GM23338 (cell line): Measurements from ENCODE around the gene PDE4D. TPM values are rescaled to one million over a fixed set of nuclear protein-coding genes. Genes with fewer than 3 reads are reported as not detected.

Experiments
- ATAC-seq: fragments of 200-7000 bp; cut with Tn5 transposase; 3 replicates; pipeline ENCODE4 v1.9.1; 2020
- DNase-seq: peaks from one replicate; pipeline ENCODE4 v3.0.0-alpha.2; 2015; ENCODE audit warnings: low spot score
- H2AFZ ChIP-seq: fragments of 200-600 bp; sonication (generic); 2 replicates; pipeline ENCODE4 v1.8.0; 2016; ENCODE audit warnings: antibody characterized with exemption, mild to moderate bottlenecking, moderate library complexity
- H3F3A ChIP-seq: fragments of 200-600 bp; sonication (generic); replicated peaks from 2 replicates; pipeline ENCODE4 v1.8.0; 2017; ENCODE audit warnings: antibody characterized with exemption, mixed run types, low read depth
- H3K27ac ChIP-seq: fragments of 200-600 bp; sonication (generic); 2 replicates; pipeline ENCODE4 v1.6.1; 2016; ENCODE audit warnings: low read depth
- H3K27me3 ChIP-seq: fragments of 200-600 bp; sonication (generic); 2 replicates; pipeline ENCODE4 v1.8.0; 2016; ENCODE audit warnings: mild to moderate bottlenecking, mixed run types, moderate library complexity; ENCODE audit not compliant: insufficient read depth
- H3K36me3 ChIP-seq: fragments of 200-600 bp; sonication (generic); 2 replicates; pipeline ENCODE4 v1.8.0; 2016; ENCODE audit warnings: mild to moderate bottlenecking; ENCODE audit not compliant: insufficient read depth
- H3K4me1 ChIP-seq: fragments of 200-600 bp; sonication (generic); 2 replicates; pipeline ENCODE4 v1.8.0; 2016; ENCODE audit warnings: mild to moderate bottlenecking, moderate library complexity; ENCODE audit not compliant: insufficient read depth
- H3K4me2 ChIP-seq: fragments of 200-600 bp; sonication (generic); 2 replicates; pipeline ENCODE4 v1.7.1; 2017; ENCODE audit warnings: mixed run types
- H3K4me3 ChIP-seq: fragments of 200-600 bp; sonication (generic); 2 replicates; pipeline ENCODE4 v1.6.1; 2016; ENCODE audit warnings: mixed run types
- H3K79me2 ChIP-seq: fragments of 200-600 bp; sonication (generic); replicated peaks from 2 replicates; pipeline ENCODE4 v1.8.0; 2017; ENCODE audit warnings: mild to moderate bottlenecking; ENCODE audit not compliant: insufficient read depth
- H3K9me2 ChIP-seq: fragments of 200-600 bp; sonication (generic); 2 replicates; pipeline ENCODE4 v1.8.0; 2017; ENCODE audit not compliant: insufficient read depth
- H4K20me1 ChIP-seq: fragments of 200-600 bp; sonication (generic); replicated peaks from 2 replicates; pipeline ENCODE4 v1.8.0; 2017; ENCODE audit warnings: mild to moderate bottlenecking; ENCODE audit not compliant: insufficient read depth
- H3K27ac Mint-ChIP-seq: 2 replicates; pipeline ENCODE4 v1.8.0; 2020; ENCODE audit warnings: inconsistent platforms, mild to moderate bottlenecking, moderate library complexity, mixed read lengths
- H3K27me3 Mint-ChIP-seq: 3 replicates; pipeline ENCODE4 v1.8.0; 2022; ENCODE audit warnings: low read depth, mild to moderate bottlenecking, moderate library complexity, mixed read lengths, inconsistent platforms; ENCODE audit not compliant: insufficient read depth, poor library complexity
- H3K36me3 Mint-ChIP-seq: 3 replicates; pipeline ENCODE4 v1.8.0; 2021; ENCODE audit warnings: low read depth, mild to moderate bottlenecking, inconsistent platforms, moderate library complexity, mixed read lengths
- H3K4me1 Mint-ChIP-seq: 3 replicates; pipeline ENCODE4 v1.8.0; 2020; ENCODE audit warnings: mild to moderate bottlenecking, inconsistent platforms, mixed read lengths
- H3K4me3 Mint-ChIP-seq: 3 replicates; pipeline ENCODE4 v1.8.0; 2021; ENCODE audit warnings: moderate library complexity, mild to moderate bottlenecking, inconsistent platforms, mixed read lengths
- H3K9me3 Mint-ChIP-seq: 3 replicates; pipeline ENCODE4 v1.8.0; 2020; ENCODE audit warnings: moderate library complexity, mild to moderate bottlenecking, inconsistent platforms, mixed read lengths
- CTCF ChIP-seq, 2 experiments: fragments of 200-600 bp in 1 of 2; sonication (generic) in 1 of 2; conservative IDR thresholded peaks; 2 replicates each; pipeline versions ENCODE4 v1.5.1 to v1.6.1; 2016 to 2017; ENCODE audit warnings: antibody characterized with exemption in 2 of 2, low read depth in 2 of 2, mild to moderate bottlenecking in 2 of 2, moderate library complexity in 1 of 2
- EZH2phosphoT487 ChIP-seq: fragments of 200-600 bp; sonication (generic); IDR thresholded peaks from one replicate; pipeline ENCODE4 v1.8.1; 2018; ENCODE audit warnings: antibody characterized with exemption; ENCODE audit not compliant: unreplicated experiment
- NANOG ChIP-seq: IDR thresholded peaks from 2 replicates; pipeline ENCODE4 v1.6.1; 2016; ENCODE audit warnings: antibody characterized with exemption, borderline replicate concordance
- STAT1 ChIP-seq: IDR thresholded peaks from one replicate; pipeline ENCODE4 v1.6.1; 2016; ENCODE audit warnings: antibody characterized with exemption; ENCODE audit not compliant: unreplicated experiment
- ZNF114 ChIP-seq: fragments of 250-450 bp; sonication (Bioruptor Pico); IDR thresholded peaks from 2 replicates; pipeline ENCODE4 v1.5.0; 2020; ENCODE audit warnings: mild to moderate bottlenecking, moderate library complexity
- polyA plus RNA-seq: library from polyadenylated mRNA; unstranded; fragments of >200 nt; fragmentation: Nextera tagmentation; extraction: Ambion mirVana; gene quantifications from 2 replicates; pipeline ENCODE4 v1.2.1, GENCODE V29; 2016
- total RNA-seq: library from RNA; depleted of rRNA; stranded (reverse); fragments of >200 nt; shearing (Covaris generic); gene quantifications from 2 replicates; pipeline ENCODE4 v1.2.3, GENCODE V29; 2014
- TF ChIP-seq, protein P1 (sequence below): IDR thresholded peaks from 2 replicates; pipeline ENCODE4 v1.6.1; 2016; ENCODE audit warnings: antibody characterized with exemption

PDE4D gene
- total and polyA plus RNA-seq, 2 experiments from 2014 or later = 2.1 to 4.7 TPM

DNA sequence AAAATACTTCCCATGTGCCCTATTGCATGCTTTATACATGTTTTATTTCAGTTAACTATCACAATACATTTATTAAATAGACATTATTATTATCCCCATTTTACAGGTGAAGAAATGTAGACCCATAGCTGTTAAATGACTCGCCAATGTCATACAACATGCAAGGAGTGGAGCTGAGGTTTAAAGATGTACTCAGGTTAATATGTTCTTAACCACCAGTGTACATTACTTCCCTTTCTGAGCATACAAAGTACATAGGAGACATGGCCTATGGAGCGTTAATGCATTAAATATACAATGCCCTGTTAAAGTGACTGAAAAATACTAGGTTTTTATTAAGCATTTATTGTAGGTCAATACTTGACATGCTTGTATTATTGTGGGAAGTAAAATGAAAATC lies 407.0 kb downstream of the PDE4D start:
- Histone ChIP-seq H3K79me2 (no peaks in the 10 kb centered on the region), H3F3A (no peaks in the 10 kb centered on the region), H3K4me3 (no peak overlapping the region), H3K4me1 (peaks cover 22% of the 10 kb centered on the region; the same call in 1 of the 2 replicates), H3K36me3 (no peaks in the 10 kb centered on the region), H3K27me3 (no peaks in the 10 kb centered on the region), H4K20me1 (no peaks in the 10 kb centered on the region), H2AFZ (no peak overlapping the region), H3K9me2 (no peaks in the 10 kb centered on the region), H3K4me2 (no peak overlapping the region), H3K27ac (no peak overlapping the region)
- H3K9me3 Mint-ChIP-seq = no peaks in the 10 kb centered on the region
- peaks cover 22% of the 10 kb centered on the region for H3K4me1 Mint-ChIP-seq
- no peak overlapping the region for H3K4me3 Mint-ChIP-seq
- DNase-seq (no peak), ATAC-seq (no peak)
- no peak overlapping the region for H3K27ac Mint-ChIP-seq
- TF ChIP-seq NANOG (no peak), ZNF114 (CRISPR knock-in tag) (no peak)
- peaks cover 1% of the 10 kb centered on the region for H3K27me3 Mint-ChIP-seq
- H3K36me3 Mint-ChIP-seq = no peaks in the 10 kb centered on the region

- DNase-seq (no peak), ATAC-seq (no peak)
- Mint-ChIP-seq H3K27ac (no peak overlapping the region), H3K9me3 (no peaks in the 10 kb centered on the region), H3K36me3 (no peaks in the 10 kb centered on the region), H3K27me3 (peaks cover 1% of the 10 kb centered on the region), H3K4me1 (peaks cover 22% of the 10 kb centered on the region), H3K4me3 (no peak overlapping the region)
- no peaks in the 10 kb centered on the region for H3K27me3 ChIP-seq
- no peak overlapping the region for H2AFZ ChIP-seq
- no peaks in the 10 kb centered on the region for H3K79me2 ChIP-seq
- H4K20me1 ChIP-seq = no peaks in the 10 kb centered on the region
- H3K9me2 ChIP-seq = no peaks in the 10 kb centered on the region
- no peak overlapping the region for H3K4me2 ChIP-seq
- H3K4me1 ChIP-seq = peaks cover 22% of the 10 kb centered on the region; the same call in 1 of the 2 replicates
- no peak for TF ChIP-seq STAT1
- no peaks in the 10 kb centered on the region for H3F3A ChIP-seq
- H3K36me3 ChIP-seq = no peaks in the 10 kb centered on the region
- no peak overlapping the region for H3K27ac ChIP-seq
- H3K4me3 ChIP-seq = no peak overlapping the region
Observed at GRCh38 chr5:59485629-59486439, 407.7 kb downstream of the PDE4D start.

DNA sequence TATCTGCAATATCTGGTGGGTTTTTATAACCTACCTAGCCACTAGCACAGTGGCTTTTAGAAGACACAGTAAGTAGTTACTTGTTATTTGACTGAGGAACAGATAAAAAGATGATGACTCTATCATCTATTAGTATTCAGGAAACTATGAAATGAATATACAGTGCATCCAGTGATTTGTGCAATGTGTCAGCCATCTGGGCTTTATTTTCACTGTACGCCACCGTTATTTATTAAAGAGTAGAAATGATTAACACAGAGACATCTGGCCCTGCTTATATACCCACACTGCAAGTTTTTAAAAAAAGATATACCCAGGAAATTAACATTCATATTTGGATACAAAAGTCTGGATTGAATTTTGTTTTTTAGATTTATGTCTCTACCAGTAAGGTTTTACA lies 408.4 kb downstream of the PDE4D start:
- H3K4me1 ChIP-seq = peaks cover 22% of the 10 kb centered on the region; the same call in 1 of the 2 replicates
- no peaks in the 10 kb centered on the region for H3K9me2 ChIP-seq
- ATAC-seq (no peak), DNase-seq (no peak)
- peaks cover 1% of the 10 kb centered on the region for H3K27me3 Mint-ChIP-seq
- H2AFZ ChIP-seq = no peak overlapping the region
- H3K4me2 ChIP-seq = no peak overlapping the region
- H3K4me3 ChIP-seq = no peak overlapping the region
- no peak overlapping the region for H3K27ac ChIP-seq
- H3K4me3 Mint-ChIP-seq = no peak overlapping the region
- no peaks in the 10 kb centered on the region for H4K20me1 ChIP-seq
- peaks cover 22% of the 10 kb centered on the region for H3K4me1 Mint-ChIP-seq
- no peaks in the 10 kb centered on the region for H3F3A ChIP-seq
- H3K36me3 ChIP-seq = no peaks in the 10 kb centered on the region
- H3K36me3 Mint-ChIP-seq = no peaks in the 10 kb centered on the region
- no peak overlapping the region for H3K27ac Mint-ChIP-seq
- no peaks in the 10 kb centered on the region for H3K79me2 ChIP-seq
- no peaks in the 10 kb centered on the region for H3K27me3 ChIP-seq
- H3K9me3 Mint-ChIP-seq = no peaks in the 10 kb centered on the region
- TF ChIP-seq NANOG (no peak), STAT1 (no peak), ZNF114 (CRISPR knock-in tag) (no peak), CTCF (conservative IDR thresholded peaks at IDR 0.05; ENCODE audit: low read depth in 2 of 2) (no peak), EZH2phosphoT487 (no peak)
- TF ChIP-seq, protein P1, sequence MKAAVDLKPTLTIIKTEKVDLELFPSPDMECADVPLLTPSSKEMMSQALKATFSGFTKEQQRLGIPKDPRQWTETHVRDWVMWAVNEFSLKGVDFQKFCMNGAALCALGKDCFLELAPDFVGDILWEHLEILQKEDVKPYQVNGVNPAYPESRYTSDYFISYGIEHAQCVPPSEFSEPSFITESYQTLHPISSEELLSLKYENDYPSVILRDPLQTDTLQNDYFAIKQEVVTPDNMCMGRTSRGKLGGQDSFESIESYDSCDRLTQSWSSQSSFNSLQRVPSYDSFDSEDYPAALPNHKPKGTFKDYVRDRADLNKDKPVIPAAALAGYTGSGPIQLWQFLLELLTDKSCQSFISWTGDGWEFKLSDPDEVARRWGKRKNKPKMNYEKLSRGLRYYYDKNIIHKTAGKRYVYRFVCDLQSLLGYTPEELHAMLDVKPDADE = no peak
